GM21619 (cell line): ENCODE measurements around the gene METTL5.

ENCODE experiments used
- ATAC-seq: cut with Tn5 transposase; IDR thresholded peaks from one replicate; pipeline ENCODE4 v1.9.1; 2021; ENCODE audit not compliant: unreplicated experiment

METTL5 gene

GRCh38 chr2:169782513-169782912 is 42.2 kb downstream of the METTL5 start:
- no peak for ATAC-seq

GRCh38 chr2:169781249-169782013 is 43.3 kb downstream of the METTL5 start:
- ATAC-seq, result no peak

GRCh38 chr2:169778446-169778845 is 46.3 kb downstream of the METTL5 start:
- no peak for ATAC-seq

- no peak for ATAC-seq
These were observed 48.4 kb downstream of the METTL5 start for GRCh38 chr2:169776252-169776761.

GRCh38 chr2:169775765-169776164 is 48.9 kb downstream of the METTL5 start:
- no peak for ATAC-seq

GRCh38 chr2:169775354-169775753 is 49.4 kb downstream of the METTL5 start:
- no peak for ATAC-seq

GRCh38 chr2:169772651-169773050 is 52.1 kb downstream of the METTL5 start:
- no peak for ATAC-seq

GRCh38 chr2:169771612-169772011 is 53.1 kb downstream of the METTL5 start:
- ATAC-seq, result no peak

GRCh38 chr2:169771021-169771420 is 53.7 kb downstream of the METTL5 start:
- ATAC-seq, result no peak

- ATAC-seq, result no peak
These were observed 56.3 kb downstream of the METTL5 start for GRCh38 chr2:169768262-169768995.

GRCh38 chr2:169767243-169767888 is 57.3 kb downstream of the METTL5 start:
- ATAC-seq, result no peak

- no peak for ATAC-seq
These were observed 59.2 kb downstream of the METTL5 start for GRCh38 chr2:169765523-169765922.

GRCh38 chr2:169761970-169762292 is 62.8 kb downstream of the METTL5 start:
- no peak for ATAC-seq
